Measurements from ENCODE around the gene RSPH10B2. TPM values are rescaled to one million over a fixed set of nuclear protein-coding genes. Genes with fewer than 3 reads are reported as not detected.
"Not testable (repeated sequence)": the region's sequence is repeated elsewhere in the genome, so short reads cannot be mapped to it uniquely, and the experiment has no call there.

RSPH10B2 gene
- polyA plus RNA-seq, 10 donors, result 0.21 to 0.63 (median 0.40) TPM; not detected in 2

GRCh38 chr7:6842278-6842921, 88.5 kb downstream of the RSPH10B2 start:
- DNase-seq, result not testable (repeated sequence)

- not testable (repeated sequence) for DNase-seq
These were observed 89.2 kb downstream of the RSPH10B2 start for GRCh38 chr7:6843092-6843491.

- not testable (repeated sequence) for DNase-seq
These were observed 89.8 kb downstream of the RSPH10B2 start for GRCh38 chr7:6843654-6844053.

GRCh38 chr7:6845971-6846449, 92.1 kb downstream of the RSPH10B2 start:
- DNase-seq, result not testable (repeated sequence)

GRCh38 chr7:6847751-6848150, 93.8 kb downstream of the RSPH10B2 start:
- DNase-seq, result not testable (repeated sequence)

Other genes starting within 250 kb of the RSPH10B2 start
- under 1 TPM; 0.07 to 0.25 (median 0.15) TPM for gene GRID2IP, start 202.6 kb upstream of the RSPH10B2 start, polyA plus RNA-seq (ENCODE audit: insufficient read length in 10 of 10)
- gene ZDHHC4, start 176.6 kb upstream of the RSPH10B2 start, polyA plus RNA-seq (ENCODE audit: insufficient read length in 10 of 10), result 10 to 100 TPM; 42.1 to 57.9 (median 45.7) TPM
- gene INTS15, start 164.1 kb upstream of the RSPH10B2 start, polyA plus RNA-seq (ENCODE audit: insufficient read length in 10 of 10), result 10 to 100 TPM; 16.9 to 27.9 (median 21.1) TPM
- gene ZNF853, start 138.5 kb upstream of the RSPH10B2 start, polyA plus RNA-seq (ENCODE audit: insufficient read length in 10 of 10), result 10 to 100 TPM; 11.5 to 16.5 (median 14.5) TPM
- 10 to 100 TPM; 19.1 to 32.9 (median 24.2) TPM for gene ZNF316, start 116.8 kb upstream of the RSPH10B2 start, polyA plus RNA-seq (ENCODE audit: insufficient read length in 10 of 10)
- 10 to 100 TPM; 17.8 to 26.8 (median 22.6) TPM for gene ZNF12, start 47.2 kb upstream of the RSPH10B2 start, polyA plus RNA-seq (ENCODE audit: insufficient read length in 10 of 10)
- gene CCZ1B, start 72.2 kb downstream of the RSPH10B2 start, polyA plus RNA-seq (ENCODE audit: insufficient read length in 10 of 10), result 10 to 100 TPM; 28.5 to 56.0 (median 38.7) TPM